GM12872 (cell line): ENCODE measurements around the gene ATRNL1.

Experiments used
- CTCF ChIP-seq: IDR thresholded peaks from 3 replicates; pipeline ENCODE4 v1.5.1; 2011; ENCODE audit warnings: low read depth, mild to moderate bottlenecking, low read length, moderate library complexity; ENCODE audit not compliant: insufficient read depth

ATRNL1 gene

GRCh38 chr10:115604627-115605026 lies 511.5 kb downstream of the ATRNL1 start:
- no peak for TF ChIP-seq CTCF

- no peak for TF ChIP-seq CTCF
Measured at GRCh38 chr10:115606086-115606485, 512.9 kb downstream of the ATRNL1 start.

- TF ChIP-seq CTCF = no peak
Measured at GRCh38 chr10:115606741-115607140, 513.6 kb downstream of the ATRNL1 start.

GRCh38 chr10:115624448-115624847 lies 531.3 kb downstream of the ATRNL1 start:
- TF ChIP-seq CTCF = no peak

GRCh38 chr10:115628616-115629015 lies 535.5 kb downstream of the ATRNL1 start:
- TF ChIP-seq CTCF = no peak

- no peak for TF ChIP-seq CTCF
Measured at GRCh38 chr10:115638246-115638645, 545.1 kb downstream of the ATRNL1 start.

GRCh38 chr10:115649217-115649616 lies 556.1 kb downstream of the ATRNL1 start:
- no peak for TF ChIP-seq CTCF

GRCh38 chr10:115653473-115653872 lies 560.3 kb downstream of the ATRNL1 start:
- TF ChIP-seq CTCF = no peak
